ENCODE measurements around the gene GPRIN3. TPM values are rescaled to one million over a fixed set of nuclear protein-coding genes. Genes with fewer than 3 reads are reported as not detected.

The GPRIN3 gene
- total RNA-seq, 2 experiments from 2014 or later: 46.4 TPM

DNA sequence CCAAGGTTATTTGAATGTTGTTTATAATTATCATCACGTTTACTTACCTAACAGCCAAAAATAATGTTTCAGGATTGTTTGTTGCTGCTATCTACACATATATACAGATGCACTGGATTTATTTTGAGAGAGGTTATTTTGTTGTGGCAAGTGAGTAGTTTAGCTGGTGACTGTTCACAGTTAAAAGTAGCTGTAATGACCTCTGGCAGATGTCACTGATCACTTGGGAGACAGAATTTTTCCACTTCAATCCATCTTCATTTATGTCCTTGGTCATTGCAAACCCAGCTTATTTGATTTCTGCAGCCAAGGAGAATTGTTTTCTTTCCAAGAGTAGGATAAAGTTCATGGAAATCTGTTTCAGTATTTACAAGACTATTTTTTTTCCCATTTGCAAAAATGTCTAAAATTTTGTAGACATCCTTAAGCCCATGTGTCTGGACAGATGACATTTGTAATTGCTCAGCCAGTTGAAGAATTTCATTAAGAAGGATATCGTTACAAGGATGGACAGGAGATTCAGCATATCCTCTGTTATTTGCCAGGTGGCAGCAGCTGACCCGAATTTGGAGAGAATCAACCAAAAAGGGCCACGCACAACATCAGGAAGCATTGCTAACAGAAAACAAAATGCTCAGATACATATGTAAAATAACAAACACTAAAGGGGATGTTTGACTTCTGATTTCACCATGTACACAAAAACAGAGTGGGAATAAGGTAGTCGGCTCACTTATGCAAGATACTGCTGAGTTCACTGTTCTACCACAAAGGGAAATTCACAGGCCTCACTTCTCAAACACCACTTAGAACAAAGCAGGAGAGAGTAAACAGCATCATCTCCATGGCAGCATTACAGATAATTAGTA lies 64.5 kb downstream of the GPRIN3 start:
- POLR2A ChIA-PET: interaction anchor here (1.5 to 2.9 kb wide), 2 partner anchors 51 to 56 kb away, joined by 5 to 10 read pairs; no protein-coding TSS in a partner anchor
- peak overlapping the region; percentile 84 for H3K27ac Mint-ChIP-seq
- peaks cover 57% of the 10 kb centered on the region for H3K36me3 Mint-ChIP-seq (ENCODE audit: low read depth)
- no peak for TF ChIP-seq CTCF (IDR thresholded peaks at IDR 0.05)
- ATAC-seq (ENCODE audit: poor library complexity): peak; percentile 92
- H3K27ac ChIP-seq (ENCODE audit: low read depth in 1 of 2, low read length in 2 of 2): peak overlapping the region in 1 of 2 donors; percentile 25
- H3K9me3 Mint-ChIP-seq: no peaks in the 10 kb centered on the region
- peak overlapping the region; percentile 9 for H3K4me3 Mint-ChIP-seq
- CTCF ChIA-PET: interaction anchor here (3.0 kb wide), 1 partner anchor 16 kb away, joined by 12 read pairs; no protein-coding TSS in a partner anchor
- no peaks in the 10 kb centered on the region for H3K27me3 ChIP-seq (ENCODE audit: control insufficient read depth in 1 of 2, insufficient read depth in 2 of 2, low read length in 2 of 2)
- H3K4me1 ChIP-seq (ENCODE audit: insufficient read depth, low read length): peaks cover 21% of the 10 kb centered on the region
- intact Hi-C loops (cut with DNase I, micrococcal nuclease): loop anchor here in 1 of 2 experiments (2.0 to 5.0 kb wide), 2 partner anchors 52 to 189 kb away; no protein-coding TSS in a partner anchor
- no peaks in the 10 kb centered on the region for H3K27me3 Mint-ChIP-seq
- peak in 3 of 14 experiments; percentile 19 to 88 (median 82) for DNase-seq
- H3K4me3 ChIP-seq (ENCODE audit: low read length): no peak overlapping the region
- H3K36me3 ChIP-seq (ENCODE audit: insufficient read depth, low read length): peaks cover 16% of the 10 kb centered on the region
- no peaks in the 10 kb centered on the region for H3K9me3 ChIP-seq (ENCODE audit: control insufficient read depth in 1 of 2, insufficient read depth in 1 of 2, low read length in 2 of 2)
- H3K4me1 Mint-ChIP-seq (ENCODE audit: low read depth): peaks cover 70% of the 10 kb centered on the region

- no peak for ATAC-seq (ENCODE audit: poor library complexity)
- peak overlapping the region; percentile 84 for H3K27ac Mint-ChIP-seq
- H3K27me3 ChIP-seq (ENCODE audit: control insufficient read depth in 1 of 2, insufficient read depth in 2 of 2, low read length in 2 of 2): no peaks in the 10 kb centered on the region
- no peak for TF ChIP-seq CTCF (IDR thresholded peaks at IDR 0.05)
- no peak overlapping the region for H3K4me3 ChIP-seq (ENCODE audit: low read length)
- no peaks in the 10 kb centered on the region for H3K9me3 ChIP-seq (ENCODE audit: control insufficient read depth in 1 of 2, insufficient read depth in 1 of 2, low read length in 2 of 2)
- intact Hi-C loops (cut with DNase I, micrococcal nuclease): loop anchor here in 1 of 2 experiments (2.0 to 5.0 kb wide), 2 partner anchors 53 to 190 kb away; no protein-coding TSS in a partner anchor
- H3K27ac ChIP-seq (ENCODE audit: low read depth in 1 of 2, low read length in 2 of 2): no peak overlapping the region
- H3K4me1 Mint-ChIP-seq (ENCODE audit: low read depth): peaks cover 61% of the 10 kb centered on the region
- H3K27me3 Mint-ChIP-seq: no peaks in the 10 kb centered on the region
- no peak for DNase-seq
- ChIA-PET CTCF (interaction anchor here (3.0 kb wide), 1 partner anchor 15 kb away, joined by 12 read pairs; no protein-coding TSS in a partner anchor), POLR2A (interaction anchor here (1.0 kb wide), 1 partner anchor 65 kb away, joined by 3 read pairs; the partner anchor contains the start of gene GPRIN3)
- H3K4me3 Mint-ChIP-seq: no peak overlapping the region
- H3K36me3 ChIP-seq (ENCODE audit: insufficient read depth, low read length): peaks cover 8% of the 10 kb centered on the region
- H3K4me1 ChIP-seq (ENCODE audit: insufficient read depth, low read length): peaks cover 17% of the 10 kb centered on the region
- peaks cover 3% of the 10 kb centered on the region for H3K9me3 Mint-ChIP-seq
- peaks cover 48% of the 10 kb centered on the region for H3K36me3 Mint-ChIP-seq (ENCODE audit: low read depth)
Measured at GRCh38 chr4:89242216-89242615, 65.4 kb downstream of the GPRIN3 start.

GRCh38 chr4:89230271-89230670 lies 77.3 kb downstream of the GPRIN3 start:
- Histone ChIP-seq H3K27me3 (ENCODE audit: control insufficient read depth in 1 of 2, insufficient read depth in 2 of 2, low read length in 2 of 2) (no peaks in the 10 kb centered on the region), H3K4me3 (ENCODE audit: low read length) (no peak overlapping the region), H3K4me1 (ENCODE audit: insufficient read depth, low read length) (no peaks in the 10 kb centered on the region), H3K9me3 (ENCODE audit: control insufficient read depth in 1 of 2, insufficient read depth in 1 of 2, low read length in 2 of 2) (no peaks in the 10 kb centered on the region), H3K36me3 (ENCODE audit: insufficient read depth, low read length) (no peaks in the 10 kb centered on the region), H3K27ac (ENCODE audit: low read depth in 1 of 2, low read length in 2 of 2) (no peak overlapping the region)
- TF ChIP-seq CTCF (IDR thresholded peaks at IDR 0.05): no peak
- Mint-ChIP-seq H3K4me3 (no peak overlapping the region), H3K4me1 (ENCODE audit: low read depth) (peaks cover 5% of the 10 kb centered on the region), H3K27me3 (no peaks in the 10 kb centered on the region), H3K9me3 (peaks cover 3% of the 10 kb centered on the region), H3K27ac (no peak overlapping the region), H3K36me3 (ENCODE audit: low read depth) (no peaks in the 10 kb centered on the region)
- ATAC-seq (ENCODE audit: poor library complexity) (no peak), DNase-seq (no peak)
- CTCF ChIA-PET: no interaction called here
- intact Hi-C loops (cut with DNase I, micrococcal nuclease): no loop called here
- POLR2A ChIA-PET: no interaction called here

Data from CD4-positive, alpha-beta T cell (primary cell).